Coronary artery (tissue), 2 donors: ENCODE measurements around the gene ZNF469.

Experiments used
- DNase-seq: peaks from one replicate; pipeline ENCODE4 v3.0.0-alpha.2; 2017; ENCODE audit warnings: low spot score
- H3K27ac ChIP-seq, 2 donors: fragments of 200-600 bp; sonication (generic); one replicate each; pipeline ENCODE4 v1.5.1; 2016 to 2019
- H3K4me3 ChIP-seq: fragments of 200-600 bp; sonication (generic); 2 replicates; pipeline ENCODE4 v1.5.1; 2016; ENCODE audit warnings: mild to moderate bottlenecking, moderate library complexity
- TF ChIP-seq, protein P1 (sequence below): fragments of 200-600 bp; sonication (generic); IDR thresholded peaks from one replicate; pipeline ENCODE4 v1.5.1; 2019; ENCODE audit warnings: antibody characterized with exemption

The ZNF469 gene

GRCh38 chr16:88352261-88353200, 30.2 kb upstream of the ZNF469 start:
- no peak for DNase-seq

DNA sequence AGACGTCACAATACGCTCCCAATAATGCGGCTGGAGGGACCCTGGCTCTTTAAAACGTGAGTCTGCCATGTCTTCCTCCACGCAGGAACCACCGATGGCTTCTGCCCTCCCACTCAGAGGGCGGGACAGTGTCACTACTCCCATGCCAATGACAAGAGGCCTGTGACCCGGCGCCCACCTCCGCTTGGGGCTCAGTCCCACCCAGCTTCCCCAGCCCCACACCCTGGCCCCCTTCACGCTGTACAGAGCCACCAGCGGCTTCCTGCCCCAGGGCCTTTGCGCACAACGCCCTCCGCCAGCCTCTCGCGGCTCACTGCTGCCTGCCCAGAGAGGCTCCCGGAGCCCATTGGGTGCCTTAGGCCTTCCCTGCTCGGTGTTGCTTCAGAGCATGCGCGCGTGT, 29.5 kb upstream of the ZNF469 start:
- no peak overlapping the region for H3K4me3 ChIP-seq
- TF ChIP-seq, protein P1, sequence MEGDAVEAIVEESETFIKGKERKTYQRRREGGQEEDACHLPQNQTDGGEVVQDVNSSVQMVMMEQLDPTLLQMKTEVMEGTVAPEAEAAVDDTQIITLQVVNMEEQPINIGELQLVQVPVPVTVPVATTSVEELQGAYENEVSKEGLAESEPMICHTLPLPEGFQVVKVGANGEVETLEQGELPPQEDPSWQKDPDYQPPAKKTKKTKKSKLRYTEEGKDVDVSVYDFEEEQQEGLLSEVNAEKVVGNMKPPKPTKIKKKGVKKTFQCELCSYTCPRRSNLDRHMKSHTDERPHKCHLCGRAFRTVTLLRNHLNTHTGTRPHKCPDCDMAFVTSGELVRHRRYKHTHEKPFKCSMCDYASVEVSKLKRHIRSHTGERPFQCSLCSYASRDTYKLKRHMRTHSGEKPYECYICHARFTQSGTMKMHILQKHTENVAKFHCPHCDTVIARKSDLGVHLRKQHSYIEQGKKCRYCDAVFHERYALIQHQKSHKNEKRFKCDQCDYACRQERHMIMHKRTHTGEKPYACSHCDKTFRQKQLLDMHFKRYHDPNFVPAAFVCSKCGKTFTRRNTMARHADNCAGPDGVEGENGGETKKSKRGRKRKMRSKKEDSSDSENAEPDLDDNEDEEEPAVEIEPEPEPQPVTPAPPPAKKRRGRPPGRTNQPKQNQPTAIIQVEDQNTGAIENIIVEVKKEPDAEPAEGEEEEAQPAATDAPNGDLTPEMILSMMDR, result no peak
- DNase-seq, result no peak
- no peak overlapping the region for H3K27ac ChIP-seq

More at GRCh38 chr16:88352261-88353200, 30.2 kb upstream of the ZNF469 start:
- Histone ChIP-seq H3K4me3 (no peak overlapping the region), H3K27ac (no peak overlapping the region)
- TF ChIP-seq, protein P1, result no peak

DNA sequence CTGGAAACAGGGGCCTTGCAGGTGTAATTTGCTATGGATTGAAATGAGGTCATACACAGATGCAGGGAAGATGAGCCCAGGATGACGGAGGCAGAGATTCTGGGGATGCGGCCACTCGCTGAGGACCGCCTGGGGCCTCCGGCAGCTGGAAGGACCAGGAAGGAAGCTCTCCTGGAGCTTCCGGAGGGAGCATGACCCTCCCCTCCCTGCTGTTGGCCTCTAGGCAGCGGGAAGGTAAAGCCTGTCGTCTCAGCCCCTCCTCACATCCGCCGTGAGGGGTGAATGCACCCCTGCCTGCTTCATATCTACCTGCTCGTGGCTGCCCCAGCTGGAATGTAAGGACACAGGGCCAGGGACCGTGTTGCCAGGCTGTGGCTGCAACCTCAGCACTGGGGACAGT, 29.1 kb upstream of the ZNF469 start:
- TF ChIP-seq, protein P1, result no peak
- no peak overlapping the region for H3K27ac ChIP-seq
- no peak for DNase-seq
- H3K4me3 ChIP-seq, result no peak overlapping the region

GRCh38 chr16:88354229-88355092, 28.3 kb upstream of the ZNF469 start:
- DNase-seq, result no peak
- no peak overlapping the region for H3K27ac ChIP-seq
- TF ChIP-seq, protein P1, result no peak
- H3K4me3 ChIP-seq, result no peak overlapping the region

- Histone ChIP-seq H3K4me3 (no peak overlapping the region), H3K27ac (no peak overlapping the region)
- no peak for DNase-seq
- TF ChIP-seq, protein P1, result no peak
Observed at GRCh38 chr16:88355093-88355388, 27.7 kb upstream of the ZNF469 start.

- H3K4me3 ChIP-seq, result no peak overlapping the region
- H3K27ac ChIP-seq, result no peak overlapping the region
- TF ChIP-seq, protein P1, result no peak
- no peak for DNase-seq
Observed at GRCh38 chr16:88355389-88356123, 27.2 kb upstream of the ZNF469 start.
